Measurements from ENCODE around the gene SNX24.
"Not testable (repeated sequence)": the region's sequence is repeated elsewhere in the genome, so short reads cannot be mapped to it uniquely, and the experiment has no call there.

SNX24 gene

GRCh38 chr5:122845229-122846050 lies at the start of gene SNX24:
TSS of gene SNX24 (plus strand) at chr5:122845613. CDS start at chr5:122845634, 21 bp downstream.
- peak; percentile 18 to 44 (median 32) for DNase-seq (ENCODE audit: low read depth in 3 of 3, low spot score in 1 of 3)

GRCh38 chr5:122805481-122805880 lies 39.9 kb upstream of the SNX24 start:
- DNase-seq (ENCODE audit: low read depth in 3 of 3, low spot score in 1 of 3): no peak

- DNase-seq (ENCODE audit: low read depth in 3 of 3, low spot score in 1 of 3): no peak
Observed at GRCh38 chr5:122810405-122810804, 35.0 kb upstream of the SNX24 start.

- no peak for DNase-seq (ENCODE audit: low read depth in 3 of 3, low spot score in 1 of 3)
Observed at GRCh38 chr5:122815218-122815767, 30.1 kb upstream of the SNX24 start.

GRCh38 chr5:122816756-122817155 lies 28.7 kb upstream of the SNX24 start:
- no peak for DNase-seq (ENCODE audit: low read depth in 3 of 3, low spot score in 1 of 3)

- no peak for DNase-seq (ENCODE audit: low read depth in 3 of 3, low spot score in 1 of 3)
Observed at GRCh38 chr5:122831984-122832383, 13.4 kb upstream of the SNX24 start.

- no peak for DNase-seq (ENCODE audit: low read depth in 3 of 3, low spot score in 1 of 3)
Observed at GRCh38 chr5:122835681-122836080, 9.7 kb upstream of the SNX24 start.

- no peak for DNase-seq (ENCODE audit: low read depth in 3 of 3, low spot score in 1 of 3)
Observed at GRCh38 chr5:122836947-122837346, 8.5 kb upstream of the SNX24 start.

- DNase-seq (ENCODE audit: low read depth in 3 of 3, low spot score in 1 of 3): no peak
Observed at GRCh38 chr5:122839731-122840130, 5.7 kb upstream of the SNX24 start.

- DNase-seq (ENCODE audit: low read depth in 3 of 3, low spot score in 1 of 3): no peak
Observed at GRCh38 chr5:122842016-122842580, 3.3 kb upstream of the SNX24 start.

- DNase-seq (ENCODE audit: low read depth in 3 of 3, low spot score in 1 of 3): no peak
Observed at GRCh38 chr5:122844136-122844909, 1.1 kb upstream of the SNX24 start.

GRCh38 chr5:122844910-122845228 lies 544 bp upstream of the SNX24 start:
- DNase-seq (ENCODE audit: low read depth in 3 of 3, low spot score in 1 of 3): no peak

- DNase-seq (ENCODE audit: low read depth in 3 of 3, low spot score in 1 of 3): no peak
Observed at GRCh38 chr5:122846051-122846550, 688 bp downstream of the SNX24 start.

- DNase-seq (ENCODE audit: low read depth in 3 of 3, low spot score in 1 of 3): no peak
Observed at GRCh38 chr5:122847687-122848081, 2.3 kb downstream of the SNX24 start.

- no peak for DNase-seq (ENCODE audit: low read depth in 3 of 3, low spot score in 1 of 3)
Observed at GRCh38 chr5:122849771-122850170, 4.4 kb downstream of the SNX24 start.

- not testable (repeated sequence) for DNase-seq (ENCODE audit: low read depth in 3 of 3, low spot score in 1 of 3)
Observed at GRCh38 chr5:122857538-122857937, 12.1 kb downstream of the SNX24 start.

- no peak for DNase-seq (ENCODE audit: low read depth in 3 of 3, low spot score in 1 of 3)
Observed at GRCh38 chr5:122858451-122858850, 13.0 kb downstream of the SNX24 start.

- DNase-seq (ENCODE audit: low read depth in 3 of 3, low spot score in 1 of 3): no peak
Observed at GRCh38 chr5:122863240-122863639, 17.8 kb downstream of the SNX24 start.

- DNase-seq (ENCODE audit: low read depth in 3 of 3, low spot score in 1 of 3): no peak
Observed at GRCh38 chr5:122863721-122864120, 18.3 kb downstream of the SNX24 start.

GRCh38 chr5:122864400-122864799 lies 19.0 kb downstream of the SNX24 start:
- DNase-seq (ENCODE audit: low read depth in 3 of 3, low spot score in 1 of 3): no peak

- DNase-seq (ENCODE audit: low read depth in 3 of 3, low spot score in 1 of 3): no peak
Observed at GRCh38 chr5:122864842-122865241, 19.4 kb downstream of the SNX24 start.

Data from stimulated activated CD4-positive, alpha-beta T cell treated with anti-CD3 and anti-CD28 coated beads, TNF-alpha, amount 100 ng/mL, for 1 hour (primary cell).